Measurements from ENCODE around the gene C6orf118.

- no peak for TF ChIP-seq CTCF (IDR thresholded peaks at IDR 0.05)
- TF ChIP-seq EZH2 (IDR thresholded peaks at IDR 0.05), result no peak
Observed at GRCh38 chr6:165266621-165267020, 42.8 kb downstream of the C6orf118 start.
